IMR-90 (cell line): ENCODE data around the gene RGR. TPM values are rescaled to one million over a fixed set of nuclear protein-coding genes. Genes with fewer than 3 reads are reported as not detected.

Experiments
- ATAC-seq: fragments of 200-7000 bp; cut with Tn5 transposase; 2 replicates; pipeline ENCODE4 v1.9.1; 2020; ENCODE audit warnings: low read depth, mild to moderate bottlenecking, moderate library complexity
- BruUV-seq: library from RNA; stranded (reverse); fragments of 400-500 nt; replicated peaks from 2 replicates; lab custom pipeline; 2021; lab: Mats Ljungman, UMichigan
- CTCF ChIA-PET: fragments of 300-600 bp; formaldehyde crosslinking; extraction: SDS; loops from one replicate; lab custom pipeline; 2021; ENCODE audit warnings: antibody characterized with exemption; lab: Yijun Ruan, JAX
- POLR2A ChIA-PET: fragments of 300-600 bp; sonication (Branson Sonifier 250); formaldehyde crosslinking; loops from one replicate; lab custom pipeline; 2022; ENCODE audit warnings: antibody characterized with exemption; ENCODE audit not compliant: unreplicated experiment; lab: Charles Lee
- DNase-seq: peaks from one replicate; pipeline ENCODE4 v3.0.0; 2013
- H2AFZ ChIP-seq: replicated peaks from 2 replicates; pipeline ENCODE3; 2013; ENCODE audit warnings: low read length, mild to moderate bottlenecking; ENCODE audit not compliant: poor library complexity
- H2AK5ac ChIP-seq: 2 replicates; pipeline ENCODE4 v1.6.1; 2013; ENCODE audit warnings: low read depth, low read length, inconsistent platforms
- H2AK9ac ChIP-seq: replicated peaks from 2 replicates; pipeline ENCODE3; 2013; ENCODE audit warnings: mild to moderate bottlenecking, low read depth, low read length, moderate library complexity; ENCODE audit not compliant: poor library complexity
- H2BK120ac ChIP-seq: 2 replicates; pipeline ENCODE4 v1.6.1; 2013; ENCODE audit warnings: low read depth, low read length, inconsistent platforms
- H2BK15ac ChIP-seq: 3 replicates; pipeline ENCODE4 v1.6.1; 2013; ENCODE audit warnings: low read depth, low read length, inconsistent platforms
- H2BK20ac ChIP-seq: 2 replicates; pipeline ENCODE4 v1.6.1; 2013; ENCODE audit warnings: low read depth, mild to moderate bottlenecking, inconsistent platforms, low read length, moderate library complexity
- H2BK5ac ChIP-seq: 2 replicates; pipeline ENCODE4 v1.6.1; 2013; ENCODE audit warnings: mild to moderate bottlenecking, low read depth, low read length, inconsistent platforms; ENCODE audit not compliant: poor library complexity, severe bottlenecking
- H3K14ac ChIP-seq: replicated peaks from 2 replicates; pipeline ENCODE4 v1.6.1; 2013; ENCODE audit warnings: low read depth, low read length, inconsistent platforms
- H3K18ac ChIP-seq: 2 replicates; pipeline ENCODE4 v1.6.1; 2013; ENCODE audit warnings: low read depth, low read length, control low read depth
- H3K23ac ChIP-seq: 2 replicates; pipeline ENCODE4 v1.6.1; 2013; ENCODE audit warnings: low read depth, low read length, inconsistent platforms
- H3K27ac ChIP-seq: 2 replicates; pipeline ENCODE4 v1.5.1; 2013; ENCODE audit warnings: mild to moderate bottlenecking, control low read depth, low read length; ENCODE audit not compliant: insufficient read depth
- H3K27me3 ChIP-seq: 2 replicates; pipeline ENCODE4 v1.6.1; 2013; ENCODE audit warnings: low read length; ENCODE audit not compliant: control insufficient read depth, insufficient read depth
- H3K36me3 ChIP-seq: 2 replicates; pipeline ENCODE4 v1.6.1; 2013; ENCODE audit warnings: low read length, mixed read lengths; ENCODE audit not compliant: control insufficient read depth, insufficient read depth
- H3K4ac ChIP-seq: 2 replicates; pipeline ENCODE4 v1.6.1; 2013; ENCODE audit warnings: low read depth, low read length, inconsistent platforms
- H3K4me1 ChIP-seq: 2 replicates; pipeline ENCODE4 v1.6.1; 2013; ENCODE audit warnings: low read length, mixed read lengths; ENCODE audit not compliant: control insufficient read depth, insufficient read depth
- H3K4me2 ChIP-seq: 2 replicates; pipeline ENCODE4 v1.6.1; 2013; ENCODE audit warnings: low read depth, mild to moderate bottlenecking, control low read depth, low read length, moderate library complexity
- H3K4me3 ChIP-seq: 2 replicates; pipeline ENCODE4 v1.5.1; 2013; ENCODE audit warnings: low read depth, mild to moderate bottlenecking, control low read depth, low read length, moderate library complexity; ENCODE audit not compliant: insufficient read depth
- H3K56ac ChIP-seq: 2 replicates; pipeline ENCODE4 v1.6.1; 2013; ENCODE audit warnings: low read length, inconsistent platforms; ENCODE audit not compliant: insufficient read depth; ENCODE audit errors: extremely low read depth
- H3K79me1 ChIP-seq, 2 experiments: 2 replicates each; pipeline ENCODE4 v1.6.1; 2013; ENCODE audit warnings: low read length in 2 of 2, inconsistent platforms in 1 of 2, low read depth in 1 of 2
- H3K9ac ChIP-seq: 2 replicates; pipeline ENCODE4 v1.6.1; 2013; ENCODE audit warnings: low read depth, low read length, control low read depth
- H3K9me1 ChIP-seq: 2 replicates; pipeline ENCODE4 v1.6.1; 2013; ENCODE audit warnings: low read length, inconsistent platforms; ENCODE audit not compliant: insufficient read depth
- H3K9me3 ChIP-seq: 2 replicates; pipeline ENCODE4 v1.6.1; 2013; ENCODE audit warnings: low read length; ENCODE audit not compliant: control insufficient read depth, insufficient read depth
- H4K20me1 ChIP-seq: 2 replicates; pipeline ENCODE4 v1.6.1; 2013; ENCODE audit warnings: low read length, inconsistent platforms; ENCODE audit not compliant: insufficient read depth
- H4K5ac ChIP-seq: 2 replicates; pipeline ENCODE4 v1.6.1; 2013; ENCODE audit warnings: mild to moderate bottlenecking, low read depth, low read length, control low read depth
- H4K8ac ChIP-seq, 2 experiments: 2 replicates each; pipeline ENCODE4 v1.6.1; 2013; ENCODE audit warnings: low read depth in 2 of 2, low read length in 2 of 2, control low read depth in 1 of 2, inconsistent platforms in 1 of 2
- H4K91ac ChIP-seq: 2 replicates; pipeline ENCODE4 v1.6.1; 2013; ENCODE audit warnings: low read depth, low read length, inconsistent platforms; ENCODE audit not compliant: insufficient read depth
- CEBPB ChIP-seq: IDR thresholded peaks from 2 replicates; pipeline ENCODE4 v1.6.1; 2012; ENCODE audit warnings: low read depth, low read length, improper control_type of control experiment
- CHD1 ChIP-seq: IDR thresholded peaks from 2 replicates; pipeline ENCODE4 v1.6.1; 2012; ENCODE audit warnings: low read depth, low read length, improper control_type of control experiment
- FOS ChIP-seq: fragments of 150-350 bp; IDR thresholded peaks from 2 replicates; pipeline ENCODE4 v1.6.1; 2016; ENCODE audit warnings: low read depth, low read length
- MAFK ChIP-seq: IDR thresholded peaks from 2 replicates; pipeline ENCODE4 v1.6.1; 2012; ENCODE audit warnings: low read depth, low read length, improper control_type of control experiment
- NFE2L2 ChIP-seq: fragments of 150-350 bp; IDR thresholded peaks from 2 replicates; pipeline ENCODE4 v1.6.1; 2016; ENCODE audit warnings: low read depth, mild to moderate bottlenecking, low read length
- POLR2A ChIP-seq: IDR thresholded peaks from 2 replicates; pipeline ENCODE4 v1.6.1; 2012; ENCODE audit warnings: mild to moderate bottlenecking, low read depth, low read length
- RAD21 ChIP-seq: IDR thresholded peaks from 2 replicates; pipeline ENCODE4 v1.6.1; 2012; ENCODE audit warnings: low read length, improper control_type of control experiment
- SMC3 ChIP-seq: fragments of 150-350 bp; IDR thresholded peaks from 2 replicates; pipeline ENCODE4 v1.6.1; 2016; ENCODE audit warnings: low read depth, mild to moderate bottlenecking, antibody characterized with exemption, low read length, moderate library complexity
- WGBS, 2 experiments: methylation state at CpG; one replicate each; pipeline versions ENCODE4 v1.1.5 to v1.1.7; 2013; ENCODE audit warnings: missing lambda C conversion rate in 2 of 2; ENCODE audit not compliant: insufficient read length in 1 of 2; ENCODE audit errors: extremely low coverage in 2 of 2; 5-methylcytosine and 5-hydroxymethylcytosine counted together
- dilution Hi-C: fragments of 300-500 bp; cut with HindIII; formaldehyde crosslinking; loops from one replicate; pipeline ENCODE4 v1.14.3; 2018; ENCODE audit warnings: low sequenced_read_pairs; ENCODE audit not compliant: unreplicated experiment
- in situ Hi-C: fragments of 300-500 bp; cut with MboI; formaldehyde crosslinking; loops from 3 replicates; pipeline ENCODE4 v1.14.3; 2019; ENCODE audit warnings: low sequenced_read_pairs, inconsistent platforms, mixed read lengths
- intact Hi-C: fragments of 100-400 bp; cut with micrococcal nuclease; formaldehyde crosslinking; loops from 2 replicates; pipeline ENCODE4 v1.10.0; 2022
- polyA plus RNA-seq, 3 experiments: library from polyadenylated mRNA; depleted of rRNA; stranded (reverse); fragments of >200 nt; gene quantifications; 2 replicates each; pipeline ENCODE4 v1.2.3, GENCODE V29; 2012; ENCODE audit warnings: low replicate concordance in 1 of 3
- total RNA-seq: library from RNA; depleted of rRNA; stranded (reverse); fragments of >200 nt; gene quantifications from 2 replicates; pipeline ENCODE4 v1.2.3, GENCODE V29; 2012
- TF ChIP-seq, protein P1 (sequence below): fragments of 150-350 bp; IDR thresholded peaks from 2 replicates; pipeline ENCODE4 v1.6.1; 2017; ENCODE audit warnings: mild to moderate bottlenecking, antibody characterized with exemption, low read length, low read depth

RGR gene
- total and polyA plus RNA-seq, 2 of the 4 experiments (the other 2 are of a cell fraction), result not detected

GRCh38 chr10:84201244-84201606 is 43.6 kb upstream of the RGR start:
- Histone ChIP-seq H2AK5ac (no peak overlapping the region), H4K20me1 (no peaks in the 10 kb centered on the region), H3K23ac (no peak overlapping the region), H3K79me1 (no peaks in the 10 kb centered on the region), H4K8ac (no peak overlapping the region), H3K4me2 (no peak overlapping the region), H3K14ac (no peak overlapping the region), H3K4me1 (no peaks in the 10 kb centered on the region), H2AK9ac (no peak overlapping the region), H4K91ac (no peak overlapping the region), H3K56ac (no peak overlapping the region), H3K27me3 (peaks cover 14% of the 10 kb centered on the region; the same call in 1 of the 2 replicates), H3K18ac (no peak overlapping the region), H3K9me3 (no peaks in the 10 kb centered on the region), H3K9me1 (no peaks in the 10 kb centered on the region), H3K27ac (no peak overlapping the region), H2BK20ac (no peak overlapping the region), H3K4ac (no peak overlapping the region), H2AFZ (no peak overlapping the region), H2BK5ac (no peak overlapping the region), H4K5ac (no peak overlapping the region), H3K36me3 (no peaks in the 10 kb centered on the region), H3K4me3 (no peak overlapping the region), H2BK120ac (no peak overlapping the region), H3K9ac (no peak overlapping the region), H2BK15ac (no peak overlapping the region)
- POLR2A ChIA-PET, result no interaction called here
- DNase-seq (no peak), ATAC-seq (no peak)
- WGBS, 2 experiments, result 57% methylated on average over 1 of the region's 6 CpGs; no CpG with 5 or more reads in 1 of the 2 experiments
- dilution Hi-C loops, result no loop called here
- BruUV-seq, result no TSS peak
- intact Hi-C loops, result no loop called here
- in situ Hi-C loops, result no loop called here
- TF ChIP-seq CHD1, result no peak
- TF ChIP-seq FOS, result no peak
- TF ChIP-seq RAD21, result no peak
- no peak for TF ChIP-seq MAFK
- no peak for TF ChIP-seq POLR2A
- TF ChIP-seq CEBPB, result no peak
- TF ChIP-seq SMC3, result no peak
- TF ChIP-seq, protein P1, sequence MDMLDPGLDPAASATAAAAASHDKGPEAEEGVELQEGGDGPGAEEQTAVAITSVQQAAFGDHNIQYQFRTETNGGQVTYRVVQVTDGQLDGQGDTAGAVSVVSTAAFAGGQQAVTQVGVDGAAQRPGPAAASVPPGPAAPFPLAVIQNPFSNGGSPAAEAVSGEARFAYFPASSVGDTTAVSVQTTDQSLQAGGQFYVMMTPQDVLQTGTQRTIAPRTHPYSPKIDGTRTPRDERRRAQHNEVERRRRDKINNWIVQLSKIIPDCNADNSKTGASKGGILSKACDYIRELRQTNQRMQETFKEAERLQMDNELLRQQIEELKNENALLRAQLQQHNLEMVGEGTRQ, result no peak
- TF ChIP-seq NFE2L2, result no peak
- CTCF ChIA-PET, result no interaction called here
